NCI-H1105 (cell line): Measurements from ENCODE around the gene MVD.

Experiments used
- DNase-seq: peaks from one replicate; lab custom pipeline; 2025; lab: John Stamatoyannopoulos, UW

Gene MVD

DNA sequence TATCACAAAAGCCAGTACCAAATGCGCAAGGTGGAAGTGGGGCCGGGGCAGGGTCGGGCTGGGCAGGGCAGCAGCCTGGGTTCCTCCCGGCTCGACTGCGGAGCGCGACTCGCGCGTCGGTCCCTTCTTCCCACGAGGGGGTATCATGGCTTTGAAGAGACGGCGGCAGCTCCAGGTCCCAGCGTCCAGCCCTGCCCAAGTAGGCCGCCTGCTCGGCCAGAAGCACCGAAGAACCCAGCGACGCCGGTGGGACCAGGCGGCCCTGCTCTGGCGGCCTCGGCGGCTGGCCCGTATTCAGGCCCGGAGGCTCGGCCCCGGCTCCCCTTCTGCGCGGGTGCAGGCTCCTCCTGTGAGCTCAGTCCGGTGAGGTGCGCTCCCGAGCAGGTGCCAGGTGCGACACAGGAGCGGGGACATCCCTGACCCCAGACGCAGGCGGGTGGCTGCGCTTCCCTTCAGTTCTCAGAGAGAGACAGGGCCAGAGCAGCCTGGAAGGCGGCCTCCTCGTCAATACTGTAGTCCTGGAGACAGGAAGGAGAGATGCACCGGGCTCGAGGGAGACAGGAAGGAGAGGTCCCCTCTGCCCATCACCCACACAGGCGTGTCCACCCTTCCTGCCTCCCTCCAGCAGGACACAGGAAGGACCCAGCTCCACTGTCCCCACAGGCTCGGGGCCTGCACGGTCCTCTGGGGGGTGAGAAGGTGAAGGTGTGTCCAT, 34.4 kb upstream of the MVD start:
- DNase-seq: no peak

DNA sequence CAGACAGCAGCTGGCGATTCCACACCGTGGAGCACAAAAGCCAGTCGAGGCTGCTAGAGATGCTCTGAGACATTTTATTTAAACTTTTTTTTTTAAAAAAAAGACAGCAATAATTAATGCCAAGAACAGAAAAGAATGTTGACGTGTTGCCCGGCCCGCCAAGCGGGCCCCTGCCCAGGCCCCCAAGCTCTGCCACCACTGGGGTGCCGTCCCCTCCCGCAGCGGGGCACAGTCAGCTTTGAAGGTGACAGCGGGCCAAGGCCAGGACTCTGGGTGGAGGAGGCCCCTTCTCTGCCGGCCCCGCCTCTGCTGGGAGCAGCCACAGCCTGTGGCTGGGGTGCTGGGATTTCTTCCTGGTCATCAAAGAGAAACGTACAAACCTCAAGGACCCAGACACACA, 33.5 kb upstream of the MVD start:
- DNase-seq: no peak

DNA sequence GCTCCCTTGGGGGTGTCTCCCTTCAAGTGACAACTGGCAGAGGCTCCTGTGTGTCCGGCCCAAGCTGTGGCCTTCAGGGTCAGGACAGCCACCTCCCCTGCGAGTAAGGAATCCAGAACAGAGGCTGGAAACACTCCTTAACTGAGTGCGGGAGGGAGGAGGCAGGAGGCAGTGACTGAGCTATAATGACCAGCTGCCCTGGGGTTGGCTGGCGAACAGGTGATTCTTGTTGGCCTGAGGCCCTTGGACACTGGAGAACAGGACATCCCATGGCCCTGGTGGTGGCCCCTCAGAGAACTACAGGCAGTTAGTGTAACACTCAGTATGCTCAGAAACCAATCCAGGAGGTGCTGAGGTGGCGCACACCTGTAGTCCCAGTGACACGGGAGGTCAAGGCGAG, 32.9 kb upstream of the MVD start:
- no peak for DNase-seq

DNA sequence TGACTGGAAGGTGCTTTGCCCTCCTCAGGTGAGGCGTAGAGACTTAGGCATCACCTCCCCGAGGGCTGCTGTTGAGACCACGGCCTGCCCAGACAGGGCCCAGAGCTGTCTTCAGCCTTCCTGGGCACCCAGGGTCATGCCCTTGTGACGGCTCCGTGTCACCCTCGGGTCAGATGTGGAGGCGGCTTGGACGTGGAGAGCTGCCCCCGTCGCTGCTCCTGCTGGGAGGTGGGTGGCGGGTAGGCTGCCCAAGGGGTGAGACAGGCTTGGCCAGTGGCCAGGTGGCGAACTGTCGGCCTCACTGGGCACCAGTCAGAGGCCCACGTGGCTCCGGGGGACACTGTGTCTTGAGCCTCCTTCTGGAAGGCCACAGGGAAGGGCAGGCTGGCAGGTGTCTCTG, 32.3 kb upstream of the MVD start:
- no peak for DNase-seq

DNA sequence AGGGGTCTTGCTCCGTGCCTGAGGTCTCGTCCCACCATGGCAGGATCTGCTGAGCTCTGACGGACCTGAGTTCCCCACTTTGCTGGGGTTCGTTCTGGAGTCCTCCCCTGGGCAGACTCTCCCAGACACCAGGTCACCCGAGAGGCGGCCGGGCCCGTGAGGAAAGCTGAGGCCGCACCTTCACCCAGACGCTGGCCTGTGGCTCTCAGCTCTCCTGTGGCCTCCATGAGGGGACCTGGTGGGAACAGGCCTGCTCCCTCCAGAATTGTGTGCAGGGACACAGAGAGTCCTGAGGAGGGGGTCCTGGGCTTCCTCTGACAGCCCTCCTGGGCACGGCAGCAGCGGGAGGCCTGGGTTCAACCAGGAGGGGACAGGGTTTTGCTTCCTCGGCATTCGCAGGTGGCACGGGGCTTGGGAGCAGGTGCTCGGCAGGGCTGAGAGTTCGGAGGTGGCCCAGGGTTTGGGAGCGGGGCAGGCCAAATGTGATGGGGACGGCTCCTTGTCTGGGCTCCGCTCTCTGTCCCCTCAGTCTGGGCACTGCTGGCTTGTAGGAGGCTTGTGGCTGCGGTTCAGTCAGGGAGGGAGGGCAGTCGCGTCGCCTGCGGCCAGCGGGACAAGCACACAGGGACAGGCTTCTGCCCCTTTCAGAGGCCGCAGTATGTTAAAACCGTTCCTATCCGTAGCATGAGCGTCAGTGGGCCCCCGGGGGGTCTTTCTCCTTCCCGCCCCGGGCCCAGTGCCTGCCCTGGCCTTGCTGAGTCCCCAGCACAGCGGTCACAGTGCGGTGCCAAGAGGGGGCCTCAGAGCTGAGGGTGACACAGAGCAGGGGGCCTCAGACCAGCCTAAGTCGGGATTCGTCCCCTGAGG, 31.6 kb upstream of the MVD start:
- DNase-seq: no peak

DNA sequence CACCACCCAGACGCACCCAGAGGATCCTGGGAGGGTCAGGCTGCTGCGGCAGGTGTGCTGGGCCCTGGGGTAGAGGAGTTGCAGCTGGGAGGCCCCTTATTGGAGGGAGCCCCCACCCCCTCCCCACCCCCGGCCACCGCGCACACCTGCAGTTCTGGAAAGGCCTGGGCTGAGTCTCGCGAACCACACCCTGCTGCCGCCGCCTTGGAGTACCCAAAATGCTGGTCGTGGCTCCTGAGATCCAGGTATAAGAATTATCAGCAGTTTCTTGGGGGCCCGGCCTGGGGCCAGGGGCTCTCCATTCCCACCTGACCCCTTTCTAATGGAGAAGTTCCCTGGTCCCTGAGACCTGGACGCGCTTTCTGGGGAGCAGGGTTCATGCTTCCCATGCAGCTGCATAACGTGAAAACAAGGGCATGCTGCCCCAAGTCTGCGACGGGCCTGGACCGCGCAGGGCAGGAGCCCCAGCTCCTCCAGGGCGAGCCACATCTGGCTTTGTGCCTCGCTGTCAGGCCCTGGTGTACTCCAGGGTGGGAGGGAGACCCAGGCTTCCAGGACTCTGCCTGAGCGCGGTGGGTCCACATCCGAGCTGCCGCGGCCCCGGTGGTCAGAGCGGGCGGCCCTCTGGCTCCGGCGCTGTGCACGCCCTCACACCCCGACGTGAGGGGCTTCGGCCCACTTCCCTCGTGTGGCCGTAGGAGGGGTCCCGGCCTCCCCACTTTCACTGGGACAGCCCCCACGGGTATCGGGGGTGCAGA, 30.7 kb upstream of the MVD start:
- DNase-seq: no peak

DNA sequence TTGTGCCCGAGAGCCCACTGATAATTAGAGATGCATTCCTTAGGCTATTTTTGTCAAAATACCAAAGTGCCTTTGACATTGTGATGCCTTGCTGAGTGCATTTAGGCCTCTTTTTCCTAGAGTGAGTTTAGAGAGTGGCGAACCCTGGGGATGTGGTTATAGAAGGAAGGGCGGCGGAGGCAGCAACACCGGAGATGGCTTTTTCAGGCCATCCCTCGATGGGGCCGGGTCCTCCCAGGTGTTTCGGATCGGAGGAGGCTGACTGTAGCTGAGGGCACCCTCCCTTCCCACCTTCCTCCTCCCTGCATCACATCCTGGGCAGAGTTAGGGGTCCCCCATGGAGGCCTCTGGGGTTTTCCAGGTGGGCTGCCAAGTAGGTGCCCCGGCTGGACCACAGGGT, 30.0 kb upstream of the MVD start:
- no peak for DNase-seq

DNA sequence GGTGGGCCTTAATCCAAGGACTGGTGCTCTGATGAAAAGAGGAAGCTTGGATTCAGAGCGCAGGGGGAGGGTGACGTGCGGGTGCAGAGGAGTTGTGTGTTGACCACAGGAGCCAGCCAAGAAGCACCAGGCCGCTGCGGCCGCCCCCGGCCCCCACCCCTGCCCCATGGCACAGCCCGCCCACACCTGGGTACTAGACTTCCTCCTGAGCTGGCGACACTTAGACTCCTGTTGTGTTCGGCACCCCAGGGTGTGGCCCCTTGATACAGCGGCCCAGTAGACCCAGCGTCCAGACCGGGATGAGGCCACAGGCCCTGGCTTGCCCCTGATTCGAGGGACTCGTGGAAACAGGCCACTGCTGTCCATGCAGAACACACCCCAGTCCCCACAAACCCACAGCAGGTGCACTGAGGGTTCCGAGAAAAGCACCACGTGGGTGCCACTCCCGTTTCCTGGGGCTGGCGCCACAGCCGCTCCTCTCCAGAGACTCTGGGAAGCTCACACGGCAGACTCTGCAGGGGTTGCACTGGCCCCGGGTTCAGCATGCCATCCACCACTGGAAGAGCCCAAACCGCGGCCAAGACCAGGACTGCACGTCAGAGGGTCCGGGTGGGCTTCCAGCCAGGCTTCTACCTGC, 29.2 kb upstream of the MVD start:
- no peak for DNase-seq

DNA sequence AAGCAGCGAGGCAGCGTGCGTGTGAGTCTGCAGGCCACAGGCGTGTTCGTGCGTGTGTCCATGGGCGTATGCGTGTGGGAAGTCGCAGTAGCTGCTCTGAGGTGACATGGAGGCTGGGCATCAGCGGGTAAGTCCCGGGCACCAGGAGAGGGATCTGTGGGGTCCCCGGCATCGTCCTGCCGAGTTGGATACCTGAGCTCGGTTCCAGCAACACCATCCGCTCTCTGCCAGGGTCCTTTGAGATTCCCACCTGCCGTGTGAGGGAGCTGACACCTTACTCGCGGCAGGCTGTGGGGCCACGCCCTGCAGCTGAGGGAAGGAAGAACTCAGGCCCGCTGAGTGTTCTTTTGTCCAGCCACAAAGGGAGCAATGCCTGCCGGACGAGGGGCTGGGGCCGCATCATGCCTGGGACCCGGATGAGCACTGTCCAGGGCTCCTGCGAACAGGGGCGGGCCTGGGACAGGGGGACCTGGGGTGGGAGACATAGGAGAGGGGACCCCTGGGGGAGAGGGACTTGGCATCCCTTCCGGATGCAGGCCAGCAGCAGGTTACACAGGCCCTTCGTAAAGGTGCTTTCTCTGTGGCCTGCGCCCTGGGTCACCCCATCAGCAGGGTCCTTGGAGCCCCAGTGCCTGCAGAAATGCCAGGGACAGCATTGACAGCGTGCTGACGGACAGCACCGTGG, 28.4 kb upstream of the MVD start:
- DNase-seq: no peak

DNA sequence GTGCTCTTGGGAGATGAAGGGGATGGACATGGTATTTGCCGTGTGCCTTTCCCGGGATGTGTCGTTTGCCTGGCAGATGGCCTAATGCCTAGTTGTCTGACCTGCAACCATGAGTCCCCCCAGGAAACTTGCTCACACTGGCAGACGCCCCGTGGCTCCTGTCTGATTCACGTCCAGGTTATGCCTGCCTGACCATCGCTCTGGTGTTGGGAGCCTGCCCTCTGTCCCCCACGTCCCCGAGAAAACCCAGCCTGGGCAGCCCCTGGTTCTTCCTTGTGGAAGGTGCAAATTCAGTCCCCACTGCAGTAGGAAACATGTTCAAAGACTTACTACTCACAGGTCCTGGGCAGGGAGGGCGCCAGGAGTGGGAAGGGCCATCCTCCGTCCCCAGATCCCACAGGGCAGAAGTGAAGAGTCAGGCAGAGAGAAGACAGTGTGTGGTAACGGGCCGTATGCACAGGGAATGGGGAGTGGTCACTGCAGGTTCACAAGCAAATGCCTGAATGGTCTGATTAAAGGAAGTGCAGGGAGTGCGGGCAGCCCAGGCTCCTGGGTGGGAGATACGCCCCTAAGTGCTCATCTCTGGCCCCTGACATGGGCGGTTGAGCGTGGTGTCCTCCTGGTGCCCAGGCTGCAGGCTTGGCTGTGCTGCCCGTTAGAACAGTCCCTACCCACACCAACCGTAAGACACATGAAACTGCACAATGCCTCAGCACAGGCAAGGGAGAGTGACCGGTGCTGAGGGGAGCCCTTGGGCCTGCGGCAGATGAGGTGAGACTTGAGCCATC, 27.6 kb upstream of the MVD start:
- no peak for DNase-seq

DNA sequence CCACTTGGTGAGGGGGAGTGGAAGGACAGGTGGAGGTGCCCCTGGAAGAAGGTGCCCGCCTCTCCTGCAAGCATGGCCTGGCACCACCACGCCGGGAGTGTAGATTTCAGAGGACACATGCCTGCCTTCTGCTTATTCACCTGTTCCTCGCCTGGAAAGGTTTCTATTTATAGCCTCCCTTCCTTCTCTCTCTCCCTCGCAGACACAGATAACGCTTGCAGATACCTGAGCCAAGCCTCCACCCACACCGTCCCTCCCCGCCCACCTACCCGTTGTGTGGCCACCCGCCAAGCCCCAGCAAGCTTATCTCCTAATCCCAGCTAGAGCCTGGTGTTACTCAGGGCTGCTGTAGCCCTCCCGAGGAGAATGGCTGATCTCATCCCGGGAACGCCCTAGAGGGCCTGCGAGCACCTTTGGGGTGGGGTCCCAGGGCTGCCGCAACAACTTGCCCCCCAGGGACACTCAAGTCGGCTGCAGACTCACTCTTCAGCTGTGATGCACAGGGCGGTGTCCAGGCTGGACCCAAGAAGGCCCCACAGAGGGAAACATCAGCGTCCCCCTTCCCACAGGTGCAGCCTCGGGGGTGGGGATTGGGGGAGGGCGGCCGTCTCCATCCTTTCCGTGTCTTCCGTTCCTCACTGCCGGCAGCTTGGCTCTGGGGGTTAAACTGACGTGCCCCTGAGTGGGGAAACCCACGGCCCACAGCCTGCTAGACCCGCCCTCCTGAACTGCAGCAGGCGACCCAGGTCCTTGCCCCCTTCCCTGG, 25.3 kb upstream of the MVD start:
- DNase-seq: peak; percentile 46

DNA sequence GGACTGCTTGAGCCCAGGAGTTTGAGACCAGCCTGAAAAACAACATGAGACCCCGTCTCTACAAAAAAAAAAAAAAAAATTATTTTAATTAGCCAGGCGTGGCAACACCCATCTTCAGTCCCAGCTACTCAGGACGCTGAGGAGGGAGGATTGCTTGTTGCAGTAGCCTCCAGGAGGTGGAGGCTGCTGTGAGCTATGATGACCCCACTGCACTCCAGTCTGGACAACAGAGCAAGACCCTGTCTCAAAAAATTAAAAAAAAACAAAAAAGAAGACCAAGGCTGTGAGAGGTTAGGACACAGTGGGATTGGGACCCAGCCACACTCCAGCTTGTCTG, 24.8 kb upstream of the MVD start:
- DNase-seq: no peak

DNA sequence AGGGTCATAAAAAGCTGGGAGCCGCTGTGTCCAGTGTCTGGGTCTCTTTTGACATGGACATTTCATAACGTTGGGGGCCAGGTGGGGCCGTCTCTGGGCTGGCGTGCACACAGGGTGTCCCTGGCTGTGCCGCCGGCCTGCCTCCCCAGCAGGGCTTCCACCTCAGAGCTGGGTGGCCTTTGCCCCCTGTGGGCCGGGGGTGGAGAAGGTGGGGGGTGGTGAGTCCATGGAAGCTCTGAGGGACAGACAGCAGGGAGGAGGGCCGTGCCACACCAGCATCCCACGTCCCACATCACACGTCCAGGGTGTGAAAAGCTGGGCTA, 24.3 kb upstream of the MVD start:
- DNase-seq: no peak

DNA sequence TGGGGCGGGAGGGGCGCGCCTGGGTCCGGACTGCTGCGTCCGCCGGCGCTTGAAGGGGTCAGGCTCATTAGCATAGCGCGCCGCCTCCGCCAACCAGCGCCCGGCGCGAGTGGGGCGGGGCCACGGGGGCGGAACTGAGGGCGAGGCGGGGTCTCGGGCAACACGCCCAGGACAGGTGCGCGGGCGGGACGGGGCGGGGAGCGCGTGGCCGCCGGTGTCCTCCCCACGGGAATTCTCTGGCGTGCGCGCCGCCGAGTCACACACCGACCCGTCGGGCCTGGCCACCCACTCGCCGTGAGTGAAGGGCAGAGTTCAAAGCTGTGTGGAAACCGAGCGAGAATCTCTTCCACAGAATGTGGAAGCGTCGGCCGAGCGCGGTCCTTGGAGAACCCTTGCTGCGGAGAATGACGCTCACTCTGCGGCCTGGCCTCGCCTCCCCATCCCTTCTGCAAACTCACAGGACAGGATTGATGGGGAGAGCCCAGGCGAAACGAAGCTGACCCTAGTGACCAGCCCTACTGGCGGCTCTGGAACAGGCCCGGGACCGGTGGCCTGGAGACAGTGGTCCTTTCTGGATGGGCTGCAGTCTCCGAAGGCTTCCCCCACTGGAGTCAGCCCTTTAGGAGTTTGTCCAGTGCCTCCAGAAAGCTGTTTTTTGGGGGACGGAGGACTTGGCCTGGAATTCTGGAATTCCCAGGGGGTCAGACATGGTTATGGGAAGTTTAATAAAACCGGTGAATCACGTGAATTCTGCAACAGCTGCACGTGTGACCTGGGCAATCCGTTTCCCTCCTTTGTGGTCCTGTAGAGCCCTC, 23.8 kb upstream of the MVD start, which contains the start of gene SNAI3:
Gene SNAI3, minus strand, starts transcription at position 69 of the 815 bp plus-strand sequence. CDS start 101 bp downstream, outside the sequence.
- peak; percentile 53 for DNase-seq

DNA sequence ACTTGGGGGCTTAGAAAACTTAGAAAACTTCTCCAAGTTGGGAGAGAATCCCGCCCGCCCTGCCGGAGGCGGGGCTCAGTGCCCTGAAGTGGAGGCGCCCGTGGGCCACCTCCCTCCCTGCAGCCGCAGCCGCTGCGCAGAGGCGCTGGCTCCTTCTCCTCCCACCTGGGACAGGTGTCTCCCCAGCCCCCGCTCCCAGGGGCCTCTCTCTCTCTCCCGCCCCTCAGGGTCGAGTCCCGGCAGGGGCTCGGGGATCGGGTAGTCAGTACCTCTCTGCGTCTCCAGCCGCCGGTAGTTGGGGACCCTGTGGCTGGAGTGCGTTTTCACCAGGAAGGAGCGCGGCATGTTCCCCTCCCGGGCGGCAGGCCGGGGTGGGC, 23.2 kb upstream of the MVD start:
- DNase-seq: no peak

DNA sequence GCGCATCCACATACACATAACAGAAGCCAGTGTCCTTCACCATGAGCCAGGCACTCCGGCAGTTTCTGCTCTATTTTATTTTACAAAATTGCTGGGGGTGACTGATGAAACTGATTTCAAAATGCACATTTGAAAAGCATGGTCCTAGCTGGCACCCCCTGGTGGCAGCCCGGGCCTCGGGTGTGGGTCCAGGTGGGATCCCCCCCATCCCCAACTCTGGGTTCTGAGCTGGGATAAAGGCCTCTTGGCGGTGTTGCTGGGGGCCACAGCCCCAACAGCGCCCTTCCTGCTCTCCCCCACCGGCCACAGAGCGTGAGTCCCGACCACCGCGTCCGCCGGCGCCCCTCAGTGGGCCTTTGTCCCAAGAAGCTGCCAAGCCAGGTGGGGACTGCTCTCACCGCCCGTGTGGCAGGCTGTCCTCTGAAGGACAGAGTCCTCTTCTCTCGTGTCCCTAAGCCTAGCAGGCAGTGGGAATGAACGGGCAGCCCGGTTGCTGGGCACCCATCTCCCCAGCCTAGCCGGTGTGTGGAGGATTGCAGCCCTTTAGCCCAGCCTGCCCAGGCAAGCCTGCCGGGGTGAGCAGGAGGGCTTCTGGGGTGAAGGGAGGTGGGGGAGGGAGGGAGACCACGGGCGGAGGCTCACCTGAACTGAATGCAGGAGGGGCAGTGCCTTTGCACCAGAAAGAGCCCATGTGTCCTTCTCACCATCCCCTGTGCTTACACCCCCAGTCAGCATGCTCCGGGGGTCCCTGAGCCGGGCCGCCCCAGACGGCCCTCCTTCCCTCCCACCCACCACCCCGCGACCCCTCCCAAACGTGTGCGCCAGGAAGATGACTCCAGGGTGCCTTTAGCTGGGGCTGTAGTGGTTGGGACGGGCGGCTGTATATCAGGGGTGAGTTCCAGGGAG, 22.5 kb upstream of the MVD start:
- DNase-seq: no peak

DNA sequence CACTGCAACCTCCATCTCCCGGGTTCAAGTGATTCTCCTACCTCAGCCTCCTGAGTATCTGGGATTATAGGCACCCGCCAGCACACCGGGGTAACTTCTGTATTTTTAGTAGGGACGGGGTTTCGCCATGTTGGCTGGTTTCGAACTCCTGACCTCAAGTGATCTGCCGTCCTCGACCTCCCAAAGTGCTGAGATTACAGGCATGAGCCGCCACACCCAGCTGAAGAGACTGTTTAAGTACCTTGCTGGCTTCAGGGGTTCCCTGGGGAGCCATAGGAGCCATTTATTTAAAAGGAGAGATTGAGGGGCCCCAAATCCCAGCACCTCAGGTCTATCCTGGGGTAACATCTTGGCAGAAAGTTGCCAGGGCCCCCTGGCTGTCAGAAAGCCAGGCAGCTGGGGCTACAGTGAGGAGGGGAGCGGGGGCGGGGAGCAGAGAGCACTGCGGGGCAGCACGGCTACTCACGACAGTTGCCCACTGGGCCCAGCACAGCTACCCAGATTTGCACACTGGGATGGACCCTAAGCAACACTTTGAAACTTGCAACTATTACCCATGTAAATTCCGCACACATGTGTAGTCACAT, 21.8 kb upstream of the MVD start:
- no peak for DNase-seq
